GM19395 (cell line): ENCODE data around the gene HIF3A.
"Not testable (repeated sequence)": the region's sequence is repeated elsewhere in the genome, so short reads cannot be mapped to it uniquely, and the experiment has no call there.

Experiments used
- ATAC-seq: cut with Tn5 transposase; IDR thresholded peaks from one replicate; pipeline ENCODE4 v1.9.1; 2021; ENCODE audit warnings: mild to moderate bottlenecking, moderate library complexity; ENCODE audit not compliant: unreplicated experiment

HIF3A gene

GRCh38 chr19:46296722-46297461 is at the start of gene HIF3A:
Gene HIF3A, plus strand, starts transcription at chr19:46297042. Its CDS starts 35 bp downstream, at chr19:46297077.
- no peak for ATAC-seq

GRCh38 chr19:46250076-46250735 is 46.6 kb upstream of the HIF3A start:
- ATAC-seq: no peak

GRCh38 chr19:46251416-46251815 is 45.4 kb upstream of the HIF3A start:
- ATAC-seq: no peak

- ATAC-seq: no peak
Observed at GRCh38 chr19:46254776-46255175, 42.1 kb upstream of the HIF3A start.

- no peak for ATAC-seq
Observed at GRCh38 chr19:46256855-46257254, 40.0 kb upstream of the HIF3A start.

- not testable (repeated sequence) for ATAC-seq
Observed at GRCh38 chr19:46261501-46261900, 35.3 kb upstream of the HIF3A start.

GRCh38 chr19:46262684-46263296 is 34.1 kb upstream of the HIF3A start:
- not testable (repeated sequence) for ATAC-seq

GRCh38 chr19:46264801-46265200 is 32.0 kb upstream of the HIF3A start:
- ATAC-seq: not testable (repeated sequence)

GRCh38 chr19:46265217-46265828 is 31.5 kb upstream of the HIF3A start:
- ATAC-seq: no peak

GRCh38 chr19:46269101-46269500 is 27.7 kb upstream of the HIF3A start:
- ATAC-seq: no peak

- no peak for ATAC-seq
Observed at GRCh38 chr19:46270521-46271256, 26.2 kb upstream of the HIF3A start.

- no peak for ATAC-seq
Observed at GRCh38 chr19:46271481-46272197, 25.2 kb upstream of the HIF3A start.

GRCh38 chr19:46273931-46274330 is 22.9 kb upstream of the HIF3A start:
- not testable (repeated sequence) for ATAC-seq

- ATAC-seq: no peak
Observed at GRCh38 chr19:46279177-46279576, 17.7 kb upstream of the HIF3A start.

- no peak for ATAC-seq
Observed at GRCh38 chr19:46283771-46284170, 13.1 kb upstream of the HIF3A start.

GRCh38 chr19:46284635-46285034 is 12.2 kb upstream of the HIF3A start:
- no peak for ATAC-seq

- ATAC-seq: no peak
Observed at GRCh38 chr19:46287585-46287984, 9.3 kb upstream of the HIF3A start.

- ATAC-seq: no peak
Observed at GRCh38 chr19:46288896-46289588, 7.8 kb upstream of the HIF3A start.

GRCh38 chr19:46289724-46290619 is 6.9 kb upstream of the HIF3A start:
- no peak for ATAC-seq
